ENCODE measurements around the gene TMEM80.

Gene TMEM80

DNA sequence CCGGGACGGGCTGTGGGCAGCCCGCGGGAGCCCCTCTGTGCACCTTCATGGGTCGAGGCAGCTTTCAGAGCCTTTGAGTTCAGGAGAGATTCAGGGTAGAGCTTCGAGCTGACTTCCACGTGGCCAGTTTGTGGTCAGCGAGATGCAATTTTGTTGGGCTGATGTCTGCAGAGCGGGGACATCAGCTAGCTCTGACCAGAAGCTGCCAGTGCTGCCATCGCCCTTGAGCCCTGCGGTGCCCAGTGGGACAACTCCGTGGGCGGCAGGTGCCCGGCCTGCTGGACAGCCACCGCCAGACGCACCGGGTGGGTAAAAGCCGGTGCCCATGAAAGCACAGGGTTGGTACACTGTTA, 52.4 kb downstream of the TMEM80 start:
- DNase-seq = no peak

DNA sequence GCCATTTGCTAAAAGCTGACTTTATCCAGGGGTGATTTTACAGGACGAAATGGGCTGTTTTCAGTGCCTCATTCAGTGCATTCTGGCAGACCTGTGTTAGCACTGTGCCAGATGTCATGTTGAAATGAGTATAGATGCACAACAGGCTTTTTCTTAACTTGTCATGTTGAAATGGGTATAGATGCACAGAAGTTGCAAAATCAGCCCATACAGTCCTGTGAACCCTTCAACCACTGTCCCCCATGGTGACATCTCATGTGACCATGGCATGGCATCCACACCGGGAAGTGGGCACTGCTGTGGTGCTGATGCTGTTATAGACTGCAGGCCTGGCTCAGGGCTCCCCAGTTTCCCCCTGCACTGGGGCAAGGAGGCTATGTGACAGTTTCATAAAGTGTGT, 54.1 kb downstream of the TMEM80 start:
- DNase-seq = no peak

All from stimulated activated naive CD4-positive, alpha-beta T cell treated with Interleukin-2 at 50 U/mL for 16 hours (primary cell).